ENCODE results near the gene BUB1B.

DNA sequence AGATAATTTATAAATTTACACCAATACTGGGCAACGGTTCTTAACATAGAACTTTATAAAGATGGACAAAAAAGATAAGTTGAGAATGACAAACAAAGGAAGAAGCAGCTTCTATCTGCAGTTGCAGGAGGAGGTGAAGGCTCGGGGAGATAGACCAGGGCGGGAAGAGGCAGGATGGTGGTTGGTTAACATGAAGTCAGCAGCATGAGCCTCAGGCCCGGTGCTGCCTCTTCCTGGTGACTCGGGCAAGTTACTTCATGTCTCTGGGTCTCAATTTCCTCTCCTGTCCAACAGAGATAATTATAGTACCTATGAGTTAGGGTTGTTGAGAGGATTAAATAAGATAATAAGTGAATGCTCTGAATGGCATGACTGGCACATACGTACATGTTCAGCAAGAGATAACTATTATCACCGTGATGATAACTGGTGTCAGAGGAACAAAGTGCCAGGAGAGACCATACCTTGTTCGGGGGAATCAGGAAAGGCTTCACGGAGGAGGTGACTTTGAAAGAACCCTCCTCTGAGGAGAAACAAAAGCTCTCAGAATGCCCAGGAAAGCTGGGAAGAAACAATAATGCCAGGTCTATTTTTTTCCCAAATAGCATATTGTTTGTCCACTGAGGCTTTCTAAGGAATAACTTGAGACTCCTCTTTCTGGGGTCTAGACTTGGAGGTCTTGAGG lies 82.4 kb downstream of the BUB1B start:
- no peak for TF ChIP-seq CTCF (IDR thresholded peaks at IDR 0.05; ENCODE audit: borderline replicate concordance, extremely low read depth, low read length, poor library complexity, severe bottlenecking)
- TF ChIP-seq EZH2 (IDR thresholded peaks at IDR 0.05; ENCODE audit: borderline replicate concordance, low read depth, low read length, severe bottlenecking): no peak
